IPS-NIHi7 (cell line): ENCODE measurements around the gene ABCB8.
"Not testable (repeated sequence)": the region's sequence is repeated elsewhere in the genome, so short reads cannot be mapped to it uniquely, and the experiment has no call there.

Source experiments
- DNase-seq: peaks from one replicate; pipeline ENCODE4 v3.0.0; 2012; ENCODE audit warnings: mixed read lengths; ENCODE audit errors: extremely low spot score

ABCB8 gene

GRCh38 chr7:150997817-150998216, 30.4 kb upstream of the ABCB8 start:
- DNase-seq, result no peak

GRCh38 chr7:150998341-150998740, 29.9 kb upstream of the ABCB8 start:
- DNase-seq, result no peak

GRCh38 chr7:150999001-150999400, 29.2 kb upstream of the ABCB8 start:
- DNase-seq, result no peak

DNA sequence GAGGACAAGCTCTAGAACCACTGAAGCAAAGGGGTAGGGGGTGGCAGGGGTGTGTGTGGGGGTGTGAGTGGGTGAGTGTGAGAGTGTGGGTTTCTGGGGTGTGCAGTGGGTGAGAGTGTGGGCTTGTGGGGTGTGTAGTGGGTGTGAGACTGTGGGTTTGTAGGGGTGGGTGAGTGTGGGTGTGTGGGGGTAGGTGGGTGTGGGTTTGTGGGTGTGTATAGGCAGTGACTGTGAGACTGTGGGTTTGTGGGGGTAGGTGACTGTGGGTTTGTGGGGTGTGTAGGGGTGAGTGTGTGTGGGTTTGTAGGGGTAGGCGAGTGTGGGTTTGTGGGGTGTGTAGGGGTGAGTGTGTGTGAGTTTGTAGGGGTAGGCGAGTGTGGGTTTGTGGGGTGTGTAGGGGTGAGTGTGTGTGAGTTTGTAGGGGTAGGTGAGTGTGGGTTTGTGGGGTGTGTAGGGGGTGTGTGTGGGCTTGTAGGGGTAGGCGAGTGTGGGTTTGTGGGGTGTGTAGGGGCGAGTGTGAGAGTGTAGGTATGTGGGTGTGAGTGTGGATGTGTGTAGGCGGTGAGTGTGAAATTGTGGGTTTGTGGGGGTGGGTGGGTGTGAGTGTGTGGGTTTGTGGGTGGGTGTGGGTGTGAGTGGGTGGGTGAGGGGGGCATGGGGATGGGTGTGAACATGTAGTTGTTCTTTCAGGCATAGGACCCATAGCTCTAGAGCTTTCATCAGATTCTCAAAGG, 28.6 kb upstream of the ABCB8 start:
- no peak for DNase-seq

DNA sequence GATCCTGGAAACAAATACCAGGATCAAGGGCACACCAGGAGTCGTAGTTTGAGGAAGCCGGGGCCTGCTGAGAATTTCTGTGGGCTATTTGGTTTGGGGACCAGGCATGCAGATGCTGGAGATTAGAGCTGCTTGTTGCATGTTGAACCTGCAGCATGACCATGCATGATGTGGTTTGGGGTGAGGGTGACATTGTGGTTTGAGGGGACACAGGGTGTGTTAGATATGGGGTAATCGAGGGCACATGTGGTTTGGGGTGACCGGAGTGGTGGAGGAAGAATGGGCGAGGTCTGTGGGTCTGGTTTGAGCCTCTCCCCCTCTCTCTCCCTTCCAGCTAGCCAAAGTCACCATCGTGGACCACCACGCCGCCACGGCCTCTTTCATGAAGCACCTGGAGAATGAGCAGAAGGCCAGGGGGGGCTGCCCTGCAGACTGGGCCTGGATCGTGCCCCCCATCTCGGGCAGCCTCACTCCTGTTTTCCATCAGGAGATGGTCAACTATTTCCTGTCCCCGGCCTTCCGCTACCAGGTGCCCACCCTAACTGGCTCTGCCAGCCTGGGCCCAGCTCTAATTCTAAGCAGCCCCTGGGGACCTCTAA, 27.3 kb upstream of the ABCB8 start:
- DNase-seq, result no peak

DNA sequence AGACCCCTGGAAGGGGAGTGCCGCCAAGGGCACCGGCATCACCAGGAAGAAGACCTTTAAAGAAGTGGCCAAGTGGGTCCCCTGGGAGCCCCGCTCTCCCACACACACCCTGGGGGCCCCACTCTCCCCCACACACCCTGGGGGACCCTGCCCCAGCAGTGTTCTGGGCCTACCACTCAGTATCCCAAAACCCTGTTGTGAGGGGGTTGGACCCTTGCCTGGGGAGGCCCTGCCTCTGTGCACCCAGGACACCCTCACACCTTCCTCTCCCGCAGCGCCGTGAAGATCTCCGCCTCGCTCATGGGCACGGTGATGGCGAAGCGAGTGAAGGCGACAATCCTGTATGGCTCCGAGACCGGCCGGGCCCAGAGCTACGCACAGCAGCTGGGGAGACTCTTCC, 26.7 kb upstream of the ABCB8 start:
- DNase-seq, result no peak

DNA sequence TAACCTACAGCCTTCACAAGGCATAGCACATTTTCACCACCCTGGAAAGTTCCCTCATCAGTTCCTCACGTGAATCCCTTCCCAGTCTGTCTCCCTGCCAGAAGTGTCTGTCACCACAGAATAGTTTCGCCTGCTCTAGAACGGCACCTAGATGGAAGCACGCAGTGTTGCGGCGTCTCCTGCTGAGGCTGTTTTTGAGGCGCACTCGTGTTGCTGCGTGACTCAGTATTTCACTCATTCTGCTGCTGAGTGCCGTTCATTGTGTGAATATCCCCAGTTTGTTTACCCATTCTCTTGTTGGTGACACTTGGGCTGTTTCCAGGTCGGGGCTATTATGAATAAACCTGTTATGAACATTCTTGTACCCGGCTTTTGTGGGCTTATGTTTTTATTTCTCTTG, 24.7 kb upstream of the ABCB8 start:
- DNase-seq, result no peak

GRCh38 chr7:151005566-151005965, 22.7 kb upstream of the ABCB8 start:
- no peak for DNase-seq

GRCh38 chr7:151006590-151007300, 21.5 kb upstream of the ABCB8 start:
- no peak for DNase-seq

GRCh38 chr7:151007469-151007898, 20.8 kb upstream of the ABCB8 start:
- no peak for DNase-seq

DNA sequence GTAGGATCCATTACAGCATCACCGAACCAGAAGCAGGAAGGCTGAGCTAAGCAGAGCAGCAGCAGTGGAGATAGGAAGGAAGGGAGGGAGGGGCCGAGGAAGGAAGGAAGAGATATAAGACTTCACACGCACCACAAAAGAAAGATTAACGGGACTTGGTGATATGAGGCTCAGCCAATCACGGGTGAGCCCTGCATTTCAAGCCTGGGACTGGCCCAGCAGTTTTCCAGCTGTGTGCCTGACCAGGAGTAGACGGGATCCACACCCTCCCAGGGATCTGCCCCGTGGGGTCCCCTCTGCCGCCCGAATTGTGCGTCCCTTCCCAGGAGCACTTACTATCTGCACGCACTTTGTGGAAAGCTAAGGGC, 20.1 kb upstream of the ABCB8 start:
- DNase-seq, result no peak

DNA sequence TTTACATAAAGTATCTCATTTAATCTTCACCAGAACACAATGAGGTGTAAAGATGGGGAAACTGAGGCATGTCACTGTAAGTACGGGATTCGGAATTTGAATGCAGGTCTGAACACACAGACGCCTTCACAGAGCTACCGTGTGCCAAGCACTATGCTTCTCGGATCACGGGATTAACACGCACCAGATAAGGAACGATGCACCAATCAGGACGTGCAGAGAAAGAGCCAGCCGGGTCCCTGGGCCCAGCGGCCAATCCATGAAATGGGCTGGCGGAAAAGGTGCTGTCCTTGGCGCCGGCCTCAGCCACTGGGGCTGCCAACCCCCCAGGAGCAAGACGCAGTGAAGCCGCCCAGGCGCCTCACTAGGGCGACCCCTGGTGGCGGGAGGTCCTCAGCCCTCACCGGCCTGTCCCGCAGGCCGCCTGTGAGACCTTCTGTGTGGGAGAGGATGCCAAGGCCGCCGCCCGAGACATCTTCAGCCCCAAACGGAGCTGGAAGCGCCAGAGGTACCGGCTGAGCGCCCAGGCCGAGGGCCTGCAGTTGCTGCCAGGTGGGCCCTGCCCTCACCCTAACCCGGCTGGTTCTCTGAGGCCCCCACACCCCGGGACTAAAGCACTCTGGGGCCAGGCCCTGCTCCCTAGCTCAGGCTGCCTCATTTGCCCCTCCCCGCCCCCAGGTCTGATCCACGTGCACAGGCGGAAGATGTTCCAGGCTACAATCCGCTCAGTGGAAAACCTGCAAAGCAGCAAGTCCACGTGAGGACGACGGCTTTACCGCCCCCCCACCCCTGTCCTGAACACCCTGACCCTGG, 19.5 kb upstream of the ABCB8 start:
- DNase-seq, result peak; percentile 87

DNA sequence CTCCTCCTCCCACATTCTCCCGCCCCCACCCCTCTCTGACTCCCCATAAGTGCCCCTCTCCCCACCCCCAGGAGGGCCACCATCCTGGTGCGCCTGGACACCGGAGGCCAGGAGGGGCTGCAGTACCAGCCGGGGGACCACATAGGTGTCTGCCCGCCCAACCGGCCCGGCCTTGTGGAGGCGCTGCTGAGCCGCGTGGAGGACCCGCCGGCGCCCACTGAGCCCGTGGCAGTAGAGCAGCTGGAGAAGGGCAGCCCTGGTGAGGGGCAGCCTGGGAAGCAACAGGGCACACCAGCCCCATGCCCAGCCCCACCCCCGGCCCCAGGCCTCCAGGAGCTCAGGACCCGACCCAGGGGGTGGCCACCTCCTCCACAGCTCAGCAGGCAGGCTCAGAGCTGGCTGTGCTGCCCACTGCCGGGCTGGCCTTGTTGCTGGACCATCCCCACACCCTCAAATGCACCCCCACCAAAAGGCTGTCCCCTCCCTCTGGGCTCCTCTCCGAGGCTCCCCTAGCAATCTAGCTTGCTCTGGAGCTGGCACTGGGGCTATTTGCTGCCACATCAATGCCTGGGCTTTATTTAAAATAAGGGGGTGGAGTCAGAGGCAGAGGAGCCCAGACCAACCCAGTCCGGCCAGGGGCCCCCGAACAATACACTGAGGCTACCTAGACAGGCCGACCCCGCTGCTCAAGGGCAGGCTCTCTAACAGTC, 18.8 kb upstream of the ABCB8 start:
- no peak for DNase-seq

GRCh38 chr7:151010037-151010306, 18.3 kb upstream of the ABCB8 start:
- no peak for DNase-seq

DNA sequence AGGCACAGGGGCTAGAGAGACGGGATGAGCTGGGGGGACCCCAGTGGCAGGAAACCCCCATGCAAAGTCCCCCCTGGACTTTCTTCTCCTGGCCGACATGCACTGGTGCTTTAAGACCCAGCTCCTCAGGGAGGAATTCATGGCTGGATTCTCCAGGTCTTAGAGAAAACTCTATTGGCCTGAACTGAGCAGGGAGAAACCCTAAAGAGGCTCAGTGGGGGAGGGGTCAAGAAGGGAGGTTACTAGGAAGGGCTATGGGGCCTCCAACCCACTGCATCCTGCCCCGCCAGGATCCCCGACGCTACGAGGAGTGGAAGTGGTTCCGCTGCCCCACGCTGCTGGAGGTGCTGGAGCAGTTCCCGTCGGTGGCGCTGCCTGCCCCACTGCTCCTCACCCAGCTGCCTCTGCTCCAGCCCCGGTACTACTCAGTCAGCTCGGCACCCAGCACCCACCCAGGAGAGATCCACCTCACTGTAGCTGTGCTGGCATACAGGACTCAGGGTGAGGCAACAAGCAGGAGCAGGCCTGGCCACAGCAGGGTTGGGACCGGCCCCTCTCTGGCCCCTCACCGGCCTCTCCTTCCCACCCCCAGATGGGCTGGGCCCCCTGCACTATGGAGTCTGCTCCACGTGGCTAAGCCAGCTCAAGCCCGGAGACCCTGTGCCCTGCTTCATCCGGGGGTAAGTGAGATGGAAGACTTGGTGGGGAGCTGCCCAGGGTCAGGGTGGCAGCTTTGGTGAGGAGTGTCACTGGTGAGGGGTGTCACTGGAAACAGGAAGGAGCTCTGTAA, 17.7 kb upstream of the ABCB8 start:
- DNase-seq, result no peak

GRCh38 chr7:151011097-151011409, 17.2 kb upstream of the ABCB8 start:
- DNase-seq, result no peak

DNA sequence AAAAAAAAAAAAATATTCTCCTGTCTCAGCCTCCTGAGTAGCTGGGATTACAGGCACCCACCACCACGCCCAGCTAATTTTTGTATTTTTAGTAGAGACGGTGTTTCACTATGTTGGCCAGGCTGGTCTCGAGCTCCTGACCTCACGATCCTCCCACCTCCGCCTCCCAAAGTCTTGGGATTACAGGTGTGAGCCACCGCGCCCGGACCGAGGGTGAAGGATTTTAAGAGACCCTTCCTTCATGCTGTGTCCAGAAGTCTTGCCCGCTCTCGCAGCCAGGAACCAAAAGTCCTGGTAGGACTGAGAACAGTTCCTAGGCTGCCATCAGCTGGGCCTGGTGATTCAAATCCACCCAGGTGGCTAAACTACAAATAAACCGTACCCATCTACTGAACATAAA, 16.6 kb upstream of the ABCB8 start:
- DNase-seq, result not testable (repeated sequence)

GRCh38 chr7:151012031-151012692, 16.1 kb upstream of the ABCB8 start:
- no peak for DNase-seq

DNA sequence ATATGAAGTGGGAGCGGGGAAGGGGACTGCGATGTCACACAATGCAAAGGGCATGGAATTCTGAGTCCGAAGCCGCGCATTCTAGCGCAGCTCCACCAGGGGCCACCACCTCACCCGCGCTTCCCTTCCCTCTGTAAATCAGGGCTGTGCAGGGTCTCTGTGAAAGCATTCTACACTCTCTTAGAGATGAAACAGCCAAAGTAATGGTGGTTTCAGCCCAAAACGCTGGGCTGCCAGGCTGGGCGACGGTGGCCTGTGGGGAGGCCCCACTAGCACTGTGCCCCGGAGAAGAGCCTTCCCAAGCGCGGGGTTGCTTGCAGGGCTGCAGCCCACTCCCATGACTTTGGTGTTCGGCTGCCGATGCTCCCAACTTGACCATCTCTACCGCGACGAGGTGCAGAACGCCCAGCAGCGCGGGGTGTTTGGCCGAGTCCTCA, 15.3 kb upstream of the ABCB8 start:
- DNase-seq, result peak; percentile 70

GRCh38 chr7:151013356-151013732, 14.9 kb upstream of the ABCB8 start:
- DNase-seq, result no peak
